Adrenal gland (tissue), 5 donors: ENCODE measurements around the gene MAGEA11.

Experiments used
- CTCF ChIP-seq, 6 experiments: fragments of 450-650 bp in 4 of 6; fragments of 200-600 bp in 2 of 6; sonication (generic) in 1 of 6; IDR thresholded peaks; 1 replicate in 5 of 6; 2 replicates in 1 of 6; pipeline versions ENCODE4 v1.5.1 to v1.8.0; 2016 to 2021; ENCODE audit warnings: antibody characterized with exemption in 6 of 6, mild to moderate bottlenecking in 2 of 6, moderate library complexity in 1 of 6
- POLR2A ChIP-seq, 2 donors: fragments of 450-650 bp; IDR thresholded peaks; one replicate each; pipeline ENCODE4 v1.6.1; 2017; ENCODE audit warnings: antibody characterized with exemption in 2 of 2, mild to moderate bottlenecking in 2 of 2, moderate library complexity in 1 of 2
- donor health status: DM: no; HTN: no; CAD: no.

DNA sequence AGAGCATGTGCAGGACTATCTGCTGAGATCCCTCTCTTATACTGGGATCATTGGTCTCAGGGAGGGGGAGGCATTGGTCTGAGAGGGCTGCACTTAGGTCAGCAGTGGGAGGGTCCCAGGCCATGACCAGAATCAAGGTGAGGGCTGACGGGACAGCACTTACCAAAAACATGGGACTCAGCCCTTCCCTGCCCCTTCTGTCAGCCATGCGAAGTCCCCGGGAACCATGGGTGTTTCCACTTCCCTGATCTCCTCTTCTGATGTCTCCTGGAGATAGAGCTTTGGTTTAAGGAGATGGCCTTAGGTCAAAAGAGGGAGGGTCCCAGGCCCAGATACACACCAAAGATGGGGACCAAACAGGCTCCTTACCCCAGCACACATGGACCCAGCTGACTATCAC, 49.1 kb downstream of the MAGEA11 start:
- no peak for TF ChIP-seq CTCF (IDR thresholded peaks at IDR 0.05)
- TF ChIP-seq POLR2A (IDR thresholded peaks at IDR 0.05): no peak
